GM18868 (cell line): ENCODE data around the gene SUGP1.

Experiments used
- ATAC-seq: cut with Tn5 transposase; IDR thresholded peaks from one replicate; pipeline ENCODE4 v1.9.1; 2021; ENCODE audit warnings: mild to moderate bottlenecking, moderate library complexity; ENCODE audit not compliant: unreplicated experiment

The SUGP1 gene

DNA sequence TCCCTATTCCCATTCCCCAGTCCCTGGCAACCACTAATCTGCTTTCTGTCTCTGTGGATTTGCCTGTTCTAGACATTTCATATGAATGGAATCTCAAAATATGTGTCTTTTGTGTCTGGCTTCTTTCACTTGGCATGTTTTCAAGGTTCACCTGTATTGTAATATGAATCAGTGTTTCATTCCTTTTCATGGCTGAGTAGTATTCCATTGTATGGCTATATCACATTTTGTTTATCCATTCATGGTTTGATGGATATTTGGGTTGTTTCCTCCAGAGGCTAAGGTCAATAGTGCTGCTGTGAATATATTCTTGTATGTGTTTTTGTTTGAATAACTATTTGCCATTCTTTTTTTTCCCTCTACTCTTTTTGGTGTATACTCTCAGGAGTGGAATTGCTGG is 84.1 kb downstream of the SUGP1 start:
- ATAC-seq: no peak

DNA sequence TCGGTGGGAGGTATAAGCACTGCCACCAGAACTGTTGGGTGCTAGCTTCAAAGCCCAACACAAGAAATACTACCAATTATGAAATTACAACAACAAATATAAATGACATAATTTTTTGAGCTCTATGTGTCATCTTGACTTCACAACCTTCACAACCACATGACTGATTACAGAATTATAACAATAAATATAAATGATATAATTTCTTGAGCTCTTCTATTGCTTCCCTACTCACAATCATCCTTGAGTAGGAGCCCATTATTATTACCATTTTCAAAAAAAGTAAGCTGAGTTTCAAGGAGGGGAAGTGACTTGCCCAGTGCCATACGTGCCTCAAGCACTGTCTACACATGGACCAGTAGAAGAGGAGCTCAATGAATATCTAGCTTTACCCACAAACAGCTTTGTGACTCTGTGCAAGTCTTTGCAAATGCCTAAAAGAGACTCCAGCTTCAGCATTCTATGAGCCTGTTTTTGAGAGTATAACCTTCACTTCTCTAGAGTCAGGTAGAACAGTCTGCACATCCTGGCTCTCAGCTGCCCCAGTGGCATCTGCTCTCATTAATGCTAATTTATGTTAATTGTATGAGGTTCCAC is 86.0 kb downstream of the SUGP1 start:
- no peak for ATAC-seq

DNA sequence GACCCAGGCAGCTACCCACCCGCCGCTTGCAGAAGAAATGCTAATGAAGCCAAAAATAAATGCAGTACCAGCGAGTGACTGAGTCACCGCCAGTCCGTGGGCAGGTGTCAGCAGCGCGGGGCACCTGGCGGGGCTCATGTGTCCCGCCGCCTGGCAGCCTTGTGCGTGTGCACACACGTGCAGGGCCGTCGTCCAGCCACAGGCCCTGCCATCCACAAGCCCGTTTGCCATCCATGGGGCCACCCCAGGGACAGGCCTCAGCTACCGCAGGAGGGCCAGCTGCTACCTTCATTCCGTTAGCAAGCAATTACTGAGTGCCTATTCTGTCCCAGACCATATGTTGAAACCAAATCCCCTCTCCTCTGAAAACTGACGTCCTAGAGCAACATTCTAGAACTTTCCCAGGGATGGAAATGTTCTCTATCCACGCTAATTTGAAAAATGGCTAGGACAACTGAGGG is 88.0 kb downstream of the SUGP1 start:
- no peak for ATAC-seq

DNA sequence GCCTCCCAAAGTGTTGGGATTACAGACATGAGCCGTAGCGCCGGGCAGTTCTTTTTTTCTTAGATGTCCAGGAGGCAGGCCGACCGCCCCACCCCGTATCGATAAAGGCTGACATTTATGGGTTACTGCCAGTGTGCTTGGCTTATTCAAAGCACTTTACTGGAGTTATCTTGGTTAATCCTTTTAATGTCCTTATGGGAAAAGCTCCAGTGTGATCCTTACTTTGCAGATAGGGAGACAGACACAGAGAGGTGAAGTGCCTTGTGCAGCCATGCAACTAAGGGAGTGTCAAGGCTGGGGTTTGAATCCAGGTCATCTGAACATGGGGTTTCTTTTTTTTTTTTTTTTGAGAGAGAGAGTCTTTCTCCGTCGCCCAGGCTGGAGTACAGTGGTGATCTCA is 89.3 kb downstream of the SUGP1 start:
- ATAC-seq: no peak

DNA sequence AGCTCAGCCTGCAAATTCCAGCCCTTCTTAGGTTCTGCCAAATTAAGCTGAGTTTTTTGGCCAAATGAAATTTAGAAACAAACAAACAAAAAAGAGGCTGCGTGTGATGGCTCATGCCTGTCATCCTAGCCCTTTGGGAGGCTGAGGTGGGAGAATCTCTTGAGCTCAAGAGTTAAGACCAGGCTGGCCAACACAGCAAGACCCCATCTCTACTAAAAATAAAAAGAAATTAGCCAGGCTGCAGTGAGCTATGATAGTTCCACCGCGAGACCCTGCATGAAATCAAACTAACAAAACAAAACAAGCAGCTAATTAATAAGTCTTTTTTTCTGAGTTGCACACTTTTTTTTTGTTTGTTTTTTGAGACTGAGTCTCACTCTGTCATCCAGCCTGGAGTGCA is 90.6 kb downstream of the SUGP1 start:
- ATAC-seq: no peak

DNA sequence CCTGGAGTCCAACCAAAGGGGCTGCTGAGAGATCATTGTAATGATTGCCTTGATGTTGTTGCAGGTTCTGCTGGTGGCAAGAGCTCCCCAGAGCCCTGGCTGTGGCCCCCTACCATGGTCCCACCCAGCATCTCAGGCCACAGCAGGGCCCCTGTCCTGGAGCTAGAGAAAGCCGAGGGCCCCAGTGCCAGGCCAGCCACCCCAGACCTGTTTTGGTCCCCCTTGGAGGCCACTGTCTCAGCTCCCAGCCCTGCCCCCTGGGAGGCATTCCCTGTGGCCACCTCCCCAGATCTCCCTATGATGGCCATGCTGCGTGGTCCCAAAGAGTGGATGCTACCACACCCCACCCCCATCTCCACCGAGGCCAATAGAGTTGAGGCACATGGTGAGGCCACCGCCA is 93.1 kb downstream of the SUGP1 start:
- no peak for ATAC-seq

DNA sequence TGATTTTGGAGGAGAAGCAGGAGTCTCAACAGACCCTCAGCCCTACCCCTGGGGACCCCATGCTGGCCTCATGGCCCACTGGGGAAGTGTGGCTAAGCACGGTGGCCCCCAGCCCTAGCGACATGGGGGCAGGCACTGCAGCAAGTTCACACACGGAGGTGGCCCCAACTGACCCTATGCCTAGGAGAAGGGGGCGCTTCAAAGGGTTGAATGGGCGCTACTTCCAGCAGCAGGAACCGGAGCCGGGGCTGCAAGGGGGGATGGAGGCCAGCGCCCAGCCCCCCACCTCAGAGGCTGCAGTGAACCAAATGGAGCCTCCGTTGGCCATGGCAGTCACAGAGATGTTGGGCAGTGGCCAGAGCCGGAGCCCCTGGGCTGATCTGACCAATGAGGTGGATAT is 93.6 kb downstream of the SUGP1 start:
- no peak for ATAC-seq

DNA sequence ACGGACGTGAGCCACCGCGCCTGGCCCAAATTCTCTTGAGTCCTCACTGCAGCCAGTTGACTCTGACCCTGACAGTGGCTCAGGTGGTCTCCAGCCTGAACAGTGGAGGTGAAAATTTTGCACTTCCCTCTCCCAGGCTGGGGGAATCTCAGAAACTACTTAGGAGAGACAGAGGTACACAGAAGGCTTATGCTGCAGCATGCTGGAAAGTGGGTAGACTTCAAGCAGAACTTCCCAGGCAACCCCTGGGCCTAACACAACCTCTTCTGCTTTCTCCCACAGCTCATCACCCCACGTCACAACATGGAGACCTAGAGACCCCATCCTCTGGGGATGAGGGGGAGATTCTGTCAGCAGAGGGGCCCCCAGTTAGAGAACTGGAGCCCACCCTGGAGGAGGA is 94.1 kb downstream of the SUGP1 start:
- no peak for ATAC-seq
